HepG2 (cell line): ENCODE data around the gene ARHGEF10L. TPM values are rescaled to one million over a fixed set of nuclear protein-coding genes. Genes with fewer than 3 reads are reported as not detected.

Experiments
- ATAC-seq: fragments of 200-7000 bp; cut with Tn5 transposase; 3 replicates; pipeline ENCODE4 v1.9.1; 2020; ENCODE audit warnings: mild to moderate bottlenecking, moderate library complexity
- BruUV-seq: library from RNA; stranded (reverse); fragments of 400-500 nt; replicated peaks from 2 replicates; lab custom pipeline; 2021; lab: Mats Ljungman, UMichigan
- CTCF ChIA-PET: fragments of 300-600 bp; formaldehyde crosslinking; extraction: SDS; loops from one replicate; lab custom pipeline; 2021; ENCODE audit warnings: low total read pairs, inconsistent platforms, low intra/inter-chr PET ratio; lab: Yijun Ruan, JAX
- POLR2A ChIA-PET: fragments of 350-600 bp; sonication (Branson Sonifier 250); formaldehyde crosslinking; loops from one replicate; lab custom pipeline; 2020; ENCODE audit warnings: antibody characterized with exemption, inconsistent platforms; lab: Yijun Ruan, JAX
- DNase-seq: peaks from one replicate; pipeline ENCODE4 v3.0.0-alpha.2; 2015; ENCODE audit warnings: low spot score
- FAIRE-seq: peaks from 3 replicates; lab custom pipeline; 2011; peaks lifted over from hg19 to GRCh38; lab: Jason Lieb, UNC
- H2AFZ ChIP-seq: one replicate; pipeline ENCODE4 v1.6.1; 2011; ENCODE audit warnings: low read length, inconsistent platforms
- H3K27ac ChIP-seq: fragments of 300-600 bp; 3 replicates; pipeline ENCODE4 v1.8.0; 2011; ENCODE audit warnings: mixed run types, mild to moderate bottlenecking, mixed read lengths, low read length, inconsistent platforms; ENCODE audit not compliant: insufficient read depth; ENCODE audit errors: extremely low read length
- H3K27me3 ChIP-seq, 2 experiments: fragments of 200-600 bp in 1 of 2; 2 replicates in 1 of 2; 3 replicates in 1 of 2; pipeline versions ENCODE4 v1.6.0 to v1.8.0; 2011; ENCODE audit warnings: low read length in 2 of 2, mild to moderate bottlenecking in 2 of 2, moderate library complexity in 2 of 2, inconsistent platforms in 1 of 2; ENCODE audit not compliant: insufficient read depth in 2 of 2, control insufficient read depth in 1 of 2
- H3K36me3 ChIP-seq, 2 experiments: fragments of 200-600 bp in 1 of 2; replicated peaks in 1 of 2; 2 replicates in 1 of 2; 3 replicates in 1 of 2; pipeline versions ENCODE4 v1.5.1 to v1.8.0; 2011; ENCODE audit warnings: low read length in 2 of 2, inconsistent platforms in 1 of 2; ENCODE audit not compliant: insufficient read depth in 2 of 2, control insufficient read depth in 1 of 2
- H3K4me1 ChIP-seq: 2 replicates; pipeline ENCODE4 v1.5.1; 2012; ENCODE audit warnings: low read length, inconsistent platforms; ENCODE audit not compliant: insufficient read depth
- H3K4me2 ChIP-seq: 2 replicates; pipeline ENCODE4 v1.6.0; 2011; ENCODE audit warnings: low read depth, low read length, inconsistent platforms
- H3K4me3 ChIP-seq, 3 experiments: fragments of 200-600 bp in 1 of 3; sonication (generic), shearing (Covaris generic) in 1 of 3; replicated peaks in 1 of 3; 2 replicates each; pipeline ENCODE4 v1.5.1; 2011 to 2016; ENCODE audit warnings: low read length in 3 of 3, inconsistent platforms in 2 of 3, low read depth in 2 of 3, mild to moderate bottlenecking in 2 of 3, control low read depth in 1 of 3, mixed read lengths in 1 of 3; ENCODE audit not compliant: insufficient read depth in 1 of 3
- H3K79me2 ChIP-seq: one replicate; pipeline ENCODE4 v1.6.1; 2011; ENCODE audit warnings: low read length, inconsistent platforms; ENCODE audit not compliant: insufficient read depth
- H3K9ac ChIP-seq: 2 replicates; pipeline ENCODE4 v1.6.0; 2011; ENCODE audit warnings: mild to moderate bottlenecking, low read depth, low read length, inconsistent platforms; ENCODE audit not compliant: insufficient read depth
- H3K9me3 ChIP-seq: 2 replicates; pipeline ENCODE4 v1.5.1; 2012; ENCODE audit warnings: mild to moderate bottlenecking, low read length
- H4K20me1 ChIP-seq: 2 replicates; pipeline ENCODE4 v1.6.0; 2011; ENCODE audit warnings: inconsistent platforms, mild to moderate bottlenecking, low read length, moderate library complexity; ENCODE audit not compliant: insufficient read depth
- ASH2L ChIP-seq: fragments of 300-600, 200-600 bp; sonication (generic); IDR thresholded peaks from 2 replicates; pipeline ENCODE4 v1.7.0; 2017; ENCODE audit warnings: low read depth, mild to moderate bottlenecking, moderate library complexity, mixed read lengths, low read length; ENCODE audit not compliant: insufficient read length
- BHLHE40 ChIP-seq: IDR thresholded peaks from 2 replicates; pipeline ENCODE4 v1.6.1; 2011; ENCODE audit warnings: low read length, improper control_type of control experiment
- CHD4 ChIP-seq: fragments of 200-600 bp; sonication (generic); IDR thresholded peaks from 2 replicates; pipeline ENCODE4 v1.7.0; 2017; ENCODE audit warnings: mild to moderate bottlenecking, low read length, borderline replicate concordance
- GATAD1 ChIP-seq: IDR thresholded peaks from 2 replicates; pipeline ENCODE4 v1.6.1; 2016; ENCODE audit warnings: missing genetic modification reagents, missing compliant biosample characterization
- HHEX ChIP-seq: IDR thresholded peaks from 2 replicates; pipeline ENCODE4 v1.6.1; 2016; ENCODE audit warnings: control low read depth
- HNF4A ChIP-seq: sonication (generic); formaldehyde crosslinking; IDR thresholded peaks from 2 replicates; pipeline ENCODE4 v1.4.0; 2020; ENCODE audit warnings: missing genetic modification reagents
- MIER2 ChIP-seq: IDR thresholded peaks from 2 replicates; pipeline ENCODE4 v1.6.1; 2016; ENCODE audit warnings: missing biosample characterization, missing genetic modification reagents
- NBN ChIP-seq: fragments of 450-650 bp; conservative IDR thresholded peaks from 2 replicates; pipeline ENCODE4 v1.6.1; 2017
- ZNF124 ChIP-seq: sonication (generic); formaldehyde crosslinking; IDR thresholded peaks from 2 replicates; pipeline ENCODE4 v1.4.0; 2020; ENCODE audit warnings: missing genetic modification reagents
- WGBS: methylation state at CpG from one replicate; pipeline ENCODE4 v1.1.6; 2017; ENCODE audit warnings: low lambda C conversion rate; 5-methylcytosine and 5-hydroxymethylcytosine counted together
- in situ Hi-C: cut with HindIII; loops from 2 replicates; pipeline ENCODE4 v1.10.0; 2017; ENCODE audit warnings: low pct_unique_long_range_greater_than_20kb; ENCODE audit not compliant: extremely low pct_ligation_motif_present
- intact Hi-C: fragments of 100-400 bp; cut with micrococcal nuclease; formaldehyde crosslinking; loops from one replicate; pipeline ENCODE4 v1.10.0; 2022; ENCODE audit not compliant: unreplicated experiment
- polyA plus RNA-seq, 8 experiments: library from polyadenylated mRNA; depleted of rRNA in 3 of 8; stranded (reverse) in 7 of 8; unstranded in 1 of 8; fragments of >200 nt; fragmentation: Illumina TruSeq in 4 of 8; extraction: Trizol in 4 of 8; gene quantifications; 2 replicates each; pipeline versions ENCODE4 v1.2.1 to v1.2.3, GENCODE V29; 2011 to 2016; ENCODE audit warnings: low read depth in 4 of 8, missing spikeins in 1 of 8, mixed read lengths in 1 of 8; ENCODE audit not compliant: insufficient read depth in 1 of 8
- total RNA-seq, 5 experiments: library from RNA; depleted of rRNA; stranded (reverse); fragments of >200 nt; fragmentation: Illumina TruSeq; extraction: Trizol; gene quantifications; 2 replicates each; pipeline ENCODE4 v1.2.3, GENCODE V29; 2016; ENCODE audit warnings: low read depth in 1 of 5
- TF ChIP-seq, protein P1 (sequence below), 2 experiments: sonication (generic) in 1 of 2; formaldehyde crosslinking in 1 of 2; IDR thresholded peaks; 2 replicates each; pipeline versions ENCODE4 v1.4.0 to v1.6.1; 2018 to 2020; ENCODE audit warnings: missing genetic modification reagents in 2 of 2, borderline replicate concordance in 1 of 2, low read depth in 1 of 2, mild to moderate bottlenecking in 1 of 2, missing biosample characterization in 1 of 2
- TF ChIP-seq, protein P2 (sequence below): sonication (generic); formaldehyde crosslinking; IDR thresholded peaks from 2 replicates; pipeline ENCODE4 v1.4.0; 2020; ENCODE audit warnings: missing genetic modification reagents
- TF ChIP-seq, protein P3 (sequence below): sonication (generic); formaldehyde crosslinking; conservative IDR thresholded peaks from 2 replicates; pipeline ENCODE4 v1.8.0; 2022; ENCODE audit warnings: missing genetic modification reagents
- TF ChIP-seq, protein P4 (sequence below): fragments of 450-650 bp; IDR thresholded peaks from 2 replicates; pipeline ENCODE4 v1.6.1; 2017; ENCODE audit warnings: mild to moderate bottlenecking

Gene ARHGEF10L
- total and polyA plus RNA-seq, 2 of the 13 experiments (the other 11 are each of a cell fraction or from before 2014, with no cell fraction given): 46.5 to 78.3 TPM

DNA sequence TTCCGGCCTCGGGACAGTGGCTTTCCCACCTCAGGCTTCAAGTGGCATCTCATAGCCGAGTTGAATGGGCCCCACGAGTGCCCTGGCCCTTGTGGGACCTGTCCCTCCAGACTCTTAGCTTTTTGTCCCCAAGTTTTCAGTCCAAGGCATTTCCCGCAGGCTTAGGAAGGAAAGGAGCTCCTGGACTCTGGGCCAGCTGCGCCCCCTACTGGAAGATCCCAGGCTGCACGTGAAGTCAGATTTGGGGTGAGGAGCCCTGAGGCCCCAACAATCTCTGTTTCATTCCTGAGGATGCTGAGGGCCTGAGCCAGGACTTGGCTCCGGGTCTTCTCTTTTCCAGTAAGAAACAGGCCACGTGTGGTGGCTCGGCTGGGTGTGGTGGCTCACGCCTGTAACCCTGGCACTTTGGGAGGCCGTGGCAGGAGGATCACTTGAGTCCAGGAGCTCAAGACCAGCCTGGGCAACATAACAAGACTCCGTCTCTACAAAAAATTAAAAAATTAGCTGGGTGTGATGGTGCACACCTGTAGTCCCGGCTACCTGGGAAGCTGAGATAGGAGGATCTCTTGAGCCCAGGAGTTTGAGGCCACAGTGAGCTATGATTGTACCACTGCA is 67.4 kb downstream of the ARHGEF10L start:
- Histone ChIP-seq H2AFZ (no peak overlapping the region), H3K27ac (no peak overlapping the region), H3K9me3 (no peaks in the 10 kb centered on the region), H4K20me1 (peaks cover 1% of the 10 kb centered on the region; the same call in 1 of the 2 replicates), H3K9ac (no peak overlapping the region), H3K4me2 (no peak overlapping the region), H3K36me3 (peaks cover 49 to 84% of the 10 kb centered on the region in 2 experiments), H3K4me1 (peaks cover 25% of the 10 kb centered on the region), H3K4me3 (no peak overlapping the region), H3K79me2 (no peaks in the 10 kb centered on the region), H3K27me3 (no peaks in the 10 kb centered on the region)
- no TSS peak for BruUV-seq
- ChIA-PET POLR2A (interaction anchor here (0.7 to 2.0 kb wide), 9 partner anchors 19 to 110 kb away, joined by 3 to 20 read pairs (median 6); no protein-coding TSS in a partner anchor), CTCF (interaction anchor here (1.2 to 2.8 kb wide), 4 partner anchors 33 to 113 kb away, joined by 4 to 36 read pairs (median 26); no protein-coding TSS in a partner anchor)
- DNase-seq (peak; percentile 62), ATAC-seq (peak; percentile 55), FAIRE-seq (no peak)
- 80% methylated on average over 13 of the region's 14 CpGs for WGBS
- intact Hi-C loops (loop anchor here (1.0 to 2.0 kb wide), 3 partner anchors 32 to 112 kb away; no protein-coding TSS in a partner anchor), in situ Hi-C loops (loop anchor here (5.0 kb wide), 1 partner anchor 105 kb away; no protein-coding TSS in a partner anchor)
- TF ChIP-seq MIER2: no peak
- TF ChIP-seq, protein P1, sequence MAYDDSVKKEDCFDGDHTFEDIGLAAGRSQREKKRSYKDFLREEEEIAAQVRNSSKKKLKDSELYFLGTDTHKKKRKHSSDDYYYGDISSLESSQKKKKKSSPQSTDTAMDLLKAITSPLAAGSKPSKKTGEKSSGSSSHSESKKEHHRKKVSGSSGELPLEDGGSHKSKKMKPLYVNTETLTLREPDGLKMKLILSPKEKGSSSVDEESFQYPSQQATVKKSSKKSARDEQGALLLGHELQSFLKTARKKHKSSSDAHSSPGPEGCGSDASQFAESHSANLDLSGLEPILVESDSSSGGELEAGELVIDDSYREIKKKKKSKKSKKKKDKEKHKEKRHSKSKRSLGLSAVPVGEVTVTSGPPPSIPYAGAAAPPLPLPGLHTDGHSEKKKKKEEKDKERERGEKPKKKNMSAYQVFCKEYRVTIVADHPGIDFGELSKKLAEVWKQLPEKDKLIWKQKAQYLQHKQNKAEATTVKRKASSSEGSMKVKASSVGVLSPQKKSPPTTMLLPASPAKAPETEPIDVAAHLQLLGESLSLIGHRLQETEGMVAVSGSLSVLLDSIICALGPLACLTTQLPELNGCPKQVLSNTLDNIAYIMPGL (CRISPR knock-in tag; IDR thresholded peaks at IDR 0.05; ENCODE audit: borderline replicate concordance in 1 of 2, low read depth in 1 of 2): no peak
- 0 out of 2 replicates have a peak, but pooled peaks have one; percentile 15 for TF ChIP-seq BHLHE40
- TF ChIP-seq, protein P2, sequence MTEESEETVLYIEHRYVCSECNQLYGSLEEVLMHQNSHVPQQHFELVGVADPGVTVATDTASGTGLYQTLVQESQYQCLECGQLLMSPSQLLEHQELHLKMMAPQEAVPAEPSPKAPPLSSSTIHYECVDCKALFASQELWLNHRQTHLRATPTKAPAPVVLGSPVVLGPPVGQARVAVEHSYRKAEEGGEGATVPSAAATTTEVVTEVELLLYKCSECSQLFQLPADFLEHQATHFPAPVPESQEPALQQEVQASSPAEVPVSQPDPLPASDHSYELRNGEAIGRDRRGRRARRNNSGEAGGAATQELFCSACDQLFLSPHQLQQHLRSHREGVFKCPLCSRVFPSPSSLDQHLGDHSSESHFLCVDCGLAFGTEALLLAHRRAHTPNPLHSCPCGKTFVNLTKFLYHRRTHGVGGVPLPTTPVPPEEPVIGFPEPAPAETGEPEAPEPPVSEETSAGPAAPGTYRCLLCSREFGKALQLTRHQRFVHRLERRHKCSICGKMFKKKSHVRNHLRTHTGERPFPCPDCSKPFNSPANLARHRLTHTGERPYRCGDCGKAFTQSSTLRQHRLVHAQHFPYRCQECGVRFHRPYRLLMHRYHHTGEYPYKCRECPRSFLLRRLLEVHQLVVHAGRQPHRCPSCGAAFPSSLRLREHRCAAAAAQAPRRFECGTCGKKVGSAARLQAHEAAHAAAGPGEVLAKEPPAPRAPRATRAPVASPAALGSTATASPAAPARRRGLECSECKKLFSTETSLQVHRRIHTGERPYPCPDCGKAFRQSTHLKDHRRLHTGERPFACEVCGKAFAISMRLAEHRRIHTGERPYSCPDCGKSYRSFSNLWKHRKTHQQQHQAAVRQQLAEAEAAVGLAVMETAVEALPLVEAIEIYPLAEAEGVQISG: 0 out of 2 replicates have a peak, but pooled peaks have one; percentile 17
- 0 out of 2 replicates have a peak, but pooled peaks have one; percentile 34 for TF ChIP-seq ZNF124 (CRISPR knock-in tag)
- TF ChIP-seq ASH2L: no peak
- TF ChIP-seq, protein P3, sequence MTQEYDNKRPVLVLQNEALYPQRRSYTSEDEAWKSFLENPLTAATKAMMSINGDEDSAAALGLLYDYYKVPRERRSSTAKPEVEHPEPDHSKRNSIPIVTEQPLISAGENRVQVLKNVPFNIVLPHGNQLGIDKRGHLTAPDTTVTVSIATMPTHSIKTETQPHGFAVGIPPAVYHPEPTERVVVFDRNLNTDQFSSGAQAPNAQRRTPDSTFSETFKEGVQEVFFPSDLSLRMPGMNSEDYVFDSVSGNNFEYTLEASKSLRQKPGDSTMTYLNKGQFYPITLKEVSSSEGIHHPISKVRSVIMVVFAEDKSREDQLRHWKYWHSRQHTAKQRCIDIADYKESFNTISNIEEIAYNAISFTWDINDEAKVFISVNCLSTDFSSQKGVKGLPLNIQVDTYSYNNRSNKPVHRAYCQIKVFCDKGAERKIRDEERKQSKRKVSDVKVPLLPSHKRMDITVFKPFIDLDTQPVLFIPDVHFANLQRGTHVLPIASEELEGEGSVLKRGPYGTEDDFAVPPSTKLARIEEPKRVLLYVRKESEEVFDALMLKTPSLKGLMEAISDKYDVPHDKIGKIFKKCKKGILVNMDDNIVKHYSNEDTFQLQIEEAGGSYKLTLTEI (CRISPR knock-in tag): no peak
- no peak for TF ChIP-seq HHEX (CRISPR knock-in tag)
- TF ChIP-seq CHD4: no peak
- TF ChIP-seq GATAD1: 0 out of 2 replicates have a peak, but pooled peaks have one; percentile 26
- TF ChIP-seq HNF4A (CRISPR knock-in tag): peak; percentile 8; the same call in 1 of the 2 replicates
- TF ChIP-seq NBN: no peak
- TF ChIP-seq, protein P4, sequence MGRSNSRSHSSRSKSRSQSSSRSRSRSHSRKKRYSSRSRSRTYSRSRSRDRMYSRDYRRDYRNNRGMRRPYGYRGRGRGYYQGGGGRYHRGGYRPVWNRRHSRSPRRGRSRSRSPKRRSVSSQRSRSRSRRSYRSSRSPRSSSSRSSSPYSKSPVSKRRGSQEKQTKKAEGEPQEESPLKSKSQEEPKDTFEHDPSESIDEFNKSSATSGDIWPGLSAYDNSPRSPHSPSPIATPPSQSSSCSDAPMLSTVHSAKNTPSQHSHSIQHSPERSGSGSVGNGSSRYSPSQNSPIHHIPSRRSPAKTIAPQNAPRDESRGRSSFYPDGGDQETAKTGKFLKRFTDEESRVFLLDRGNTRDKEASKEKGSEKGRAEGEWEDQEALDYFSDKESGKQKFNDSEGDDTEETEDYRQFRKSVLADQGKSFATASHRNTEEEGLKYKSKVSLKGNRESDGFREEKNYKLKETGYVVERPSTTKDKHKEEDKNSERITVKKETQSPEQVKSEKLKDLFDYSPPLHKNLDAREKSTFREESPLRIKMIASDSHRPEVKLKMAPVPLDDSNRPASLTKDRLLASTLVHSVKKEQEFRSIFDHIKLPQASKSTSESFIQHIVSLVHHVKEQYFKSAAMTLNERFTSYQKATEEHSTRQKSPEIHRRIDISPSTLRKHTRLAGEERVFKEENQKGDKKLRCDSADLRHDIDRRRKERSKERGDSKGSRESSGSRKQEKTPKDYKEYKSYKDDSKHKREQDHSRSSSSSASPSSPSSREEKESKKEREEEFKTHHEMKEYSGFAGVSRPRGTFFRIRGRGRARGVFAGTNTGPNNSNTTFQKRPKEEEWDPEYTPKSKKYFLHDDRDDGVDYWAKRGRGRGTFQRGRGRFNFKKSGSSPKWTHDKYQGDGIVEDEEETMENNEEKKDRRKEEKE: no peak
